HPDE6-E6E7 (cell line): ENCODE data around the gene FMNL2.
A peak's percentile ranks its signal among the peaks of the same experiment; 100 is the strongest.
"Not testable (repeated sequence)": the region's sequence is repeated elsewhere in the genome, so short reads cannot be mapped to it uniquely, and the experiment has no call there.

Source experiments
- DNase-seq: peaks from one replicate; pipeline ENCODE4 v3.0.0; 2011; ENCODE audit warnings: missing footprints; ENCODE audit errors: extremely low spot score

FMNL2 gene

DNA sequence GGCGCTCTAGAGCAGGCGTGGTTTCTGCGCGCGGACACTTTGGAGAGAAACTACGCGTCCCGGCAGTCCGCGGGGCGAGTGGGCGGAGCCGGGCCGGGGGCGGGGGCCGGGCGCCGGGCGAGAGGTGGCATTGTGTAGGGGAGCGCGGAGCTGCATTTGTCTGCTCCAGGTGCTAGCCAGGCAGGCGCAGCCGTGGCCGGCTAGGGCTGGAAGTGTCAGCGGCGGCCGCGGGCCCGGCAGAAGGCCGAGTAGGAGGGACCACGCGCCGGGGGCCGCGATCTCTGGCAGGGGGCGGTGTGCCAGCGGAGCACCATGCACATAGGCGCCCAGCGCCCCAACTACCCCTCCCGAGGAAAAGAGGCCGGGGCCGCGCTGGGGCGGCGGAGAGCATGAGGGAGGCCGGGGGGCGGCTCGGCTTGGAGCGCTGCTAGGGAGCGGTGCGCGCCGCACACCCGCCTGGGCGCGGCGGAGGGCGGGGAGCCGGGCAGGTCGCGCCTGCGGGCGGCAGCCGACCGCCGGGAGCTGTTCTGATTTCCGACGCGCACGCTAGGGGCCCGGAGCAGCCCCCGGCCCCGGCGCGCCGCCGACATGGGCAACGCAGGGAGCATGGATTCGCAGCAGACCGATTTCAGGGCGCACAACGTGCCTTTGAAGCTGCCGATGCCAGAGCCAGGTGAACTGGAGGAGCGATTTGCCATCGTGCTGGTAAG is at the start of gene FMNL2:
Gene FMNL2, plus strand, starts transcription at position 159 of the 710 bp plus-strand sequence.
- peak; percentile 77 for DNase-seq

DNA sequence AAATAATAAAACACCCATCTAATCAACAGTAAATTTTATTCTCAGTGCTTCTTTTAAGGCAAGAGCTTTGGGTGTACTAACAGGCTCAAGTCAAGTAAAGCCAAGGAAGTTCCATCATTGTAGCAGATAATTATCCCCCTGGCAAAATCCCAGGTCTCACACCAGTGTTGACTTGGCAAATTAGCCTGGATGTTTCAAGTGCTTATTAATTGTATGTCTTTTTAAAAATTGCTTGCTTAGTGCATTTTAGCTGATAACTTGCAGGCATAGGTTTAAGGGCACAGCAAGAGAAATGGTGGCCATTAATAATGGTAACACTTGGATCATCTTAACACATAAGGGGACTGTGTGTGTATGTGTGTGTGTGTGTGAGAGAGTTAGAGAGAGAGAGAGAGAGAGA is 42.0 kb upstream of the FMNL2 start:
- no peak for DNase-seq

DNA sequence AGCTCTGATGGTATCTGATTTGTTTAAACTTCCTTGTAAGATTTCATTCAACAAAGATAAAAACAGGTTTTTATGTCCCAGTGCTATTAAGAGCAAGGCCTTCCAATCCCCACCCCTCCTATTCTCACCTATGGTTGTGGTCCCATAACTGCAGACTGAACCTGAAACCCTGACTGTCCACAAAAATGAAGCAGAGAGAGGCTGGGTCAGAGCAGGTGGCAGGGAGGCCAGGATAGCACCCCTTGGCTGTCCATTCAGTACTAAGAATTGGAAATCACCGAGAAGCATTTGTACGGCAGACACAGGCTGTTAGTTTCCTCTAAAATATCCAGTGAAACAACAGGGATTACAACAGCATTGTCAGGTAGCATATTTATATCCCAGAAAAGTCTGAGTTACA is 37.3 kb upstream of the FMNL2 start:
- DNase-seq: no peak

- no peak for DNase-seq
Observed at GRCh38 chr2:152298754-152299153, 36.2 kb upstream of the FMNL2 start.

DNA sequence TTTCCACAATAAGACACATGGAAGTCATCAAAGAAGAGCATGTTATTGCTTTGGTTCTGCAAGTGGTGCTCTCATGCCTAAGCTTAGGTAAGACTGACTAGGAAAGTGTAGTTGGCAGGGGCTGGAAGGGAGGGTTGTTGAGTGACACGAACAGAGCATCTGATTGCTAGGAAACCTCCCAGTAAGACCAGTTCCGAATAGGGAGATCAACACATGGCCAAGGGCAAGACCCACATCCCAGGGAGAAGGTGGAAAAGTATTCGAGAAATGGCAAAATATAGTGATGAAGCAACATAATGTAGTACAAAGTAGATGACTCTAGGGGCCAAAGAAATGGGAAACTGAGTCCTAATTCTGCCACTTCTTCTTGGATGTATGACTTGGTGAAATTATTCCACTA is 33.8 kb upstream of the FMNL2 start:
- no peak for DNase-seq

GRCh38 chr2:152303951-152304350 is 31.0 kb upstream of the FMNL2 start:
- DNase-seq: no peak

DNA sequence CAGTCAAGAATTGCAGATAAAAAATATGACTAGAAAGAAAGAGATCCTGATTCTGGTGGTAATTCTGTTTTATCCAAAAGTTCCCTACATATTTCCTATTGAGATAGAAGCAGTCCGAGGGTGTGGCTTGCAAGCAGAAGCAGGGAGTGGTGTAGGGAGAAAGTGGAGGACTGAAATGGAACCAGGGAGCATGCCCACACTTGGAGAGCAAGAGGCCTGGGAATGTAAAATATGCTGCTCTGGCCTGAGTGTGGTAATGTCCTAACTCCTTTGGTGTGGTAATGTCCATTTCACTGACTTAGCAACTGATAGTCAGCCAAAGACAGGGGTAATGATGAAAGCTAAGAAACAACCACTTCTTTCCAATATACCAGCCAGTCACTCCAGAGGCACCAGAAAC is 30.1 kb upstream of the FMNL2 start:
- DNase-seq: peak; percentile 14

GRCh38 chr2:152307863-152308262 is 27.1 kb upstream of the FMNL2 start:
- DNase-seq: no peak

- no peak for DNase-seq
Observed at GRCh38 chr2:152309352-152310214, 25.4 kb upstream of the FMNL2 start.

DNA sequence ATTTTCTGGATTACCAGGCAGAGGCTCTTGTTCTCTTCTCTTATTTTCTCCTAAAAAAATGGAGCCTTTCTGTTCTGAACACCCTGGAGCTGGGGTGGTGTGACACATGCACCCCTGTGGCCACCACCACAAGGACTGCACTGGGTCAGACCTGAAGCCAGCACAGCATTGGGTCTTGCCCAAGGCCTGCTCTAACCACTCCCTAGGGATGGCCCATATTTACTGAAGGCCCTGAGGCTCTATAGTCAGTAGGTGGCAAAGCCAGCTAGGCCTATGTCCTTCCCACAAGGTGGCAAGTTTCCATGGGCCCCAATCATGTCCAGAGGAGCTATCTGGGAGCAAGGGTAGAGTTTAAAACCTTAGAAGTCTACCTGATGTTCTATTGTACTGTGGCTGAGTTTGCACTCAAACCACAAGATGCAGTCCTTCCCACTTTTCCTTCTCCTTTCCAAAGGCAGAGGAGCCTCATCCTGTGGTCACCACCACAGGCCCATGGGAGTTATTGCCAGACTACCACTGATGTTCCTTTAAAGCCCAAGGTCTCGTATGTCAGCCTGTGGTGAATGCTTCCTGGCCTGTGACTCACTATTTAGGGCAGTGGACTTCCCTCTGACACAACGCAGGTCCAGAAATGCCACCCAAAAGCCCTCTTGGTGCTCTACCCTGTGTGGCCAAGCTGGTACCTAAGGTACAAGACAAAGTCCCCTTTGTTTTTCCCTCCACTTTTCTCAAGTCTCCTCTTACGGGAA is 15.0 kb upstream of the FMNL2 start:
- no peak for DNase-seq

- no peak for DNase-seq
Observed at GRCh38 chr2:152320814-152321213, 14.2 kb upstream of the FMNL2 start.

GRCh38 chr2:152322222-152322621 is 12.8 kb upstream of the FMNL2 start:
- DNase-seq: no peak

- not testable (repeated sequence) for DNase-seq
Observed at GRCh38 chr2:152325126-152325525, 9.8 kb upstream of the FMNL2 start.

GRCh38 chr2:152326710-152327109 is 8.3 kb upstream of the FMNL2 start:
- no peak for DNase-seq

GRCh38 chr2:152328013-152328412 is 7.0 kb upstream of the FMNL2 start:
- DNase-seq: no peak

- no peak for DNase-seq
Observed at GRCh38 chr2:152330235-152330866, 4.6 kb upstream of the FMNL2 start.

GRCh38 chr2:152334701-152335015 is 316 bp upstream of the FMNL2 start:
- no peak for DNase-seq

GRCh38 chr2:152335726-152336118 is 748 bp downstream of the FMNL2 start:
- no peak for DNase-seq

- peak; percentile 61 for DNase-seq
Observed at GRCh38 chr2:152336119-152336853, 1.3 kb downstream of the FMNL2 start.

DNA sequence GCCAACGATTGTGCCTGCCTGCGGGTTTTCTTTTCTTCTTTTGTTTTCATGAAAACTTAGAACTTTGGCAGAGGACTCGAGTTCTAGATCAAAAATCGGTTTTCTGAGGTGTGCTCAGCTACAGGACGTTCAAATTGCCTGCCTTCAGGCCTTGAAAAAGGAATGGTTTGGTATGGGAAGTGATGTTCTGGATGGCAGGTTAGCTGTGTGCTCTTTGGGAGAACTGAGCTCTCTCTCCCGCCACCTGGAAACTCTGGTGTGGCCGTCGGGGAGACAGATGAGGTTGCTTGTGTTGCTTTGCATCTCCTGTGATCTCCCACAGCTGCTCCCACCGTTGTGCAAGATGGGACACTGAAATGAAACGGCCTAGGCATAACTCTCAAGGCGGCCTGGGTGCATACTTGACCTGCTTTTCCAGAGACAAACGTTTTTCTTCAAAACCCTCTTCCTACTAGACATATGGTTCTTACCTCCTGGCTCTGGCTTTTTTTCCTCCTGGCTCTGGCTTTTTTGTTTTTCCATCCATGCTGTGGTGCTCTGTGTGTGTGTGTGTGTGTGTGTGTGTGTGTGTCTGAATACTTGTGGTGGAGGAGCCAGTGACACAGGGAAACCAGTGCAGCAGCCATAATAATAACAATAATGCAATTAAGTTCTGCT is 2.0 kb downstream of the FMNL2 start:
- no peak for DNase-seq

DNA sequence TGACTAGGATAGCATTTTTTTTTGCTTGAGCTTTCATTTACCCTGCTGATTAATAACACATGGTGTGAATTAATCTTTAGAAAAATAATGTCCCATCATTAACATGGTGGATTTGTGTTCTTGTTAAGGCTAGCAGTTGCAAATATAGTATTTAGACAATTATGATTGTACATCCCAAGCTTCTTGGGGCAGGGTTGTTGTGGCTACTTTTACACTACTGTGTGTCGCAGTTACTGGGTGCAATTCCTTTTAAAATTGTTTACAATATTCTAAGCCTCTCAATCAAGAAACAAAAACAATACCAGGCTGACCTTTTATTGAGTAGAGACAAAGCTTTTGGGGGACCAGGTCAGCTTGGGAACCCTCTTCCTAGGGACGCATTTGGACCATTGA is 2.5 kb downstream of the FMNL2 start:
- DNase-seq: no peak
